Measurements from ENCODE around the gene FMNL1.

Gene FMNL1

GRCh38 chr17:45292696-45293412 is 71.2 kb downstream of the FMNL1 start:
- Histone ChIP-seq H3K4me3 (ENCODE audit: low read length) (no peak overlapping the region), H3K27me3 (ENCODE audit: control insufficient read depth, insufficient read depth, low read length) (no peaks in the 10 kb centered on the region), H3K4me1 (ENCODE audit: control insufficient read depth, low read depth, low read length) (no peaks in the 10 kb centered on the region), H3K27ac (ENCODE audit: low read length) (no peak overlapping the region), H3K9me3 (ENCODE audit: control insufficient read depth, low read depth, low read length) (no peaks in the 10 kb centered on the region), H3K36me3 (ENCODE audit: control insufficient read depth, low read depth, low read length) (peaks cover 2% of the 10 kb centered on the region), H3K9ac (ENCODE audit: low read length) (no peak overlapping the region)

DNA sequence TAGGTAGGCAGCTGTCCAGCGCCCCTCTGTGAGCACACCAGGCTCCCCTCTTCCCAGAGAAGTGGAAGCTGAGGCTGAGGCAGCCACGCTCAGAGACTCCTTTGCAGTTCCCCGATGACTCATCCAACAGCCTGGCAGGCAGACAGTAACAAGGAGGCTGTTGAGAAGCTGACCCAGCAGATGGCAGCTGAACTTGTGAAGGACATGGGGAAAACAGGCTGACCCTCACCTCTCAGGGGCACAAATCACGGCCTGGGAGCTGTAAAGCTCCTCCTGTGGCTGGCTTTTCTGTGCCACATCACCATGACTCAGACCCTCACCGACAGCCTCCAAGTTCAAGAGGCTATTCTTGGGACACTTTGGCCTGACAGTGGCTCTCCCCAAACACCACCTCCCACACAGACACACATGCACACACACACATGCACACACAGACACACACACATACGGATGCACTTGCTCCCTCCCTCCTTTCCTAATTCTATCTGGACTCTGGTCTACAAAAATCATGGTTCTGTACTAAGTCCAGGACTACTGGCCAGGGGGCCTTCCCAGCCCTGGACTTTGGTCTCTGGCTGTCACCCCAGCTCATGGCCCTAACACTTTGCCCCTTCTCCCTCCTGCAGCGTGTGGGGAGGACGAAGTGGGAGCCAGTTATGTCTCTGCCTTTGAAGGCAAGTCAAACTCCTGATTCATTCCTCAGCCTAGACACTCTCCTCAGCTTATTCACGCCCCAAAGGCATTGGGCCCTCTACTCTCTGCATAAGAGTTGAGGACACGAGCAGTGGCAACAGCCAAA is 71.9 kb downstream of the FMNL1 start:
- Histone ChIP-seq H3K4me3 (ENCODE audit: low read length) (no peak overlapping the region), H3K27me3 (ENCODE audit: control insufficient read depth, insufficient read depth, low read length) (no peaks in the 10 kb centered on the region), H3K4me1 (ENCODE audit: control insufficient read depth, low read depth, low read length) (no peaks in the 10 kb centered on the region), H3K9me3 (ENCODE audit: control insufficient read depth, low read depth, low read length) (no peaks in the 10 kb centered on the region), H3K9ac (ENCODE audit: low read length) (no peak overlapping the region), H3K27ac (ENCODE audit: low read length) (no peak overlapping the region), H3K36me3 (ENCODE audit: control insufficient read depth, low read depth, low read length) (peaks cover 2% of the 10 kb centered on the region)

GRCh38 chr17:45294506-45294905 is 72.8 kb downstream of the FMNL1 start:
- Histone ChIP-seq H3K9me3 (ENCODE audit: control insufficient read depth, low read depth, low read length) (no peaks in the 10 kb centered on the region), H3K9ac (ENCODE audit: low read length) (no peak overlapping the region), H3K27me3 (ENCODE audit: control insufficient read depth, insufficient read depth, low read length) (no peaks in the 10 kb centered on the region), H3K4me3 (ENCODE audit: low read length) (no peak overlapping the region), H3K36me3 (ENCODE audit: control insufficient read depth, low read depth, low read length) (no peaks in the 10 kb centered on the region), H3K4me1 (ENCODE audit: control insufficient read depth, low read depth, low read length) (no peaks in the 10 kb centered on the region), H3K27ac (ENCODE audit: low read length) (no peak overlapping the region)

DNA sequence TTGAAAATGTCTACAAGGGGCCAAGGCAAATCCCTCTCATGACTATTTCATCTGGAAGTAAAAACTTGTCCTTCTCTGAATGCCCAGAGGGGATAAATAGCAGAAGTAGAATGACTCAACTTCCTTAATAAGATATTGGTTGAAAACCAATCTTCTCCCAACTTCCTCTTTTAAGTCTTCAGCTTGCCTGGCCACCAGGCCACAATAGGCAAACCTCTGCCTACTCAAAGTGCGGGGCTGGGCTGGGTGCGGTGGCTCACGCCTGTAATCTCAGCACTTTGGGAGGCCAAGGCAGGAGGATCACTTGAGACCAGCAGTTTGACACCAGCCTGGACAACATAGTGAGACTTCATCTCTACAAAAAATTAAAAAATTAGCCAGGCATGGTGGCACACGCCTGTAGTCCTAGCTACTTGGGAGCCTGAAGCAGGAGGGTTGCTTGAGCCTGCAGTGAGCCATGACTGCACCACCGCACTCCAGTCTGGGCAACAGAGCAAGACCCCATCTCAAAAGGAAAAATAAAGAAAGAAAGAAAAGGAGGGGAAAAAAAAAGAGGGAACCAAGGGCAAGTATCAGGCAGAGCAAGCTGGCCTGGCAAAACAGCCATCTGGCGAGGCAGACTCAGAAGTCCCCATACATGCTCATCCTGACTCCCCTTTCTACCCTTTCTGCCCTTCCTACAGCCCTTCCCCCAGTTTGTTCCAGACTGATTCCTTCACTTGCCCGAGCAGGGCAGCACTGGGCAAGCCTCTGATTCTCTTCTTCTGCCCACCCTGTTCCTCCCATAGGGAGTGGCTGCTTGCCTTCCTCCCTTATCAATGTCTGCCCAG is 74.5 kb downstream of the FMNL1 start:
- no peak overlapping the region for H3K4me3 ChIP-seq (ENCODE audit: low read length)
- no peaks in the 10 kb centered on the region for H3K9me3 ChIP-seq (ENCODE audit: control insufficient read depth, low read depth, low read length)
- H3K36me3 ChIP-seq (ENCODE audit: control insufficient read depth, low read depth, low read length), result no peaks in the 10 kb centered on the region
- no peaks in the 10 kb centered on the region for H3K4me1 ChIP-seq (ENCODE audit: control insufficient read depth, low read depth, low read length)
- no peak overlapping the region for H3K27ac ChIP-seq (ENCODE audit: low read length)
- H3K27me3 ChIP-seq (ENCODE audit: control insufficient read depth, insufficient read depth, low read length), result no peaks in the 10 kb centered on the region
- no peak overlapping the region for H3K9ac ChIP-seq (ENCODE audit: low read length)

DNA sequence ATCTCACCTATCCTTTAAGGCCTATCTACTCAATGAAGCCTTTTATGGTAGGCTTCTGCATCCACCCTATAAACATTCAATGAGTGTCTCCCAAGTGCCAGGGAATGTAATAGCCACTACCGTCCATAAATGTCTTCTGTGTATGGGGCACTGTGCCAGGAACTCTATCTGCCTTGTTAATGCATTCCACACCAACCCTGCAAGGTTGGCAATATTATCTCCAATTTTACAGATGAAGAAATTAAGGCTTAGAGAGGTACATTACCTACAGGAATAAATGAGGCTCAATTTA is 75.1 kb downstream of the FMNL1 start:
- Histone ChIP-seq H3K27ac (ENCODE audit: low read length) (no peak overlapping the region), H3K36me3 (ENCODE audit: control insufficient read depth, low read depth, low read length) (no peaks in the 10 kb centered on the region), H3K4me3 (ENCODE audit: low read length) (no peak overlapping the region), H3K27me3 (ENCODE audit: control insufficient read depth, insufficient read depth, low read length) (no peaks in the 10 kb centered on the region), H3K9me3 (ENCODE audit: control insufficient read depth, low read depth, low read length) (no peaks in the 10 kb centered on the region), H3K9ac (ENCODE audit: low read length) (no peak overlapping the region), H3K4me1 (ENCODE audit: control insufficient read depth, low read depth, low read length) (no peaks in the 10 kb centered on the region)
